PC-9 (cell line): ENCODE measurements around the gene INSYN2B.

Source experiments
- EZH2 ChIP-seq: fragments of 200-600 bp; sonication (generic); IDR thresholded peaks from 2 replicates; pipeline ENCODE4 v1.8.0; 2017; ENCODE audit warnings: antibody characterized with exemption, low read depth
- TF ChIP-seq, protein P1 (sequence below): fragments of 200-600 bp; sonication (generic); conservative IDR thresholded peaks from 2 replicates; pipeline ENCODE4 v1.6.1; 2017; ENCODE audit warnings: mixed run types, antibody characterized with exemption, mild to moderate bottlenecking, moderate library complexity

DNA sequence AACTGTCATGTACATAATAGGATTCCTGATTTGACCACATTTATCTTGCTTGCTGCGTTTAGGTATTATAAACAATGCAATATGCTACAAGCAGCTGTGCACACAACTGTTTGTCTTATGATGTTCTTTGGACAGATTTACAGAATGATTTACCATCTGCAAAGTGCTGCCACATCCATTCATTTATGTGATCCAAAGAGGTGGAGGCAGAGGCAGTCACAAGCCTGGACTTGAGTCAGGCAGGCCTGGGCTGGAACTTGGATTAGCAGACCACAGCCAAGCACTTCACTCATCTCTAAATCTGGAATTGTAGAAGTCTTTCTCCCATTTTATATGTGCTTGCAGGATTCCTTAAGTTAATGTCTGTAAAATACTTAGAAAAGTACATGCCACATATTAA is 149.0 kb downstream of the INSYN2B start:
- TF ChIP-seq, protein P1, sequence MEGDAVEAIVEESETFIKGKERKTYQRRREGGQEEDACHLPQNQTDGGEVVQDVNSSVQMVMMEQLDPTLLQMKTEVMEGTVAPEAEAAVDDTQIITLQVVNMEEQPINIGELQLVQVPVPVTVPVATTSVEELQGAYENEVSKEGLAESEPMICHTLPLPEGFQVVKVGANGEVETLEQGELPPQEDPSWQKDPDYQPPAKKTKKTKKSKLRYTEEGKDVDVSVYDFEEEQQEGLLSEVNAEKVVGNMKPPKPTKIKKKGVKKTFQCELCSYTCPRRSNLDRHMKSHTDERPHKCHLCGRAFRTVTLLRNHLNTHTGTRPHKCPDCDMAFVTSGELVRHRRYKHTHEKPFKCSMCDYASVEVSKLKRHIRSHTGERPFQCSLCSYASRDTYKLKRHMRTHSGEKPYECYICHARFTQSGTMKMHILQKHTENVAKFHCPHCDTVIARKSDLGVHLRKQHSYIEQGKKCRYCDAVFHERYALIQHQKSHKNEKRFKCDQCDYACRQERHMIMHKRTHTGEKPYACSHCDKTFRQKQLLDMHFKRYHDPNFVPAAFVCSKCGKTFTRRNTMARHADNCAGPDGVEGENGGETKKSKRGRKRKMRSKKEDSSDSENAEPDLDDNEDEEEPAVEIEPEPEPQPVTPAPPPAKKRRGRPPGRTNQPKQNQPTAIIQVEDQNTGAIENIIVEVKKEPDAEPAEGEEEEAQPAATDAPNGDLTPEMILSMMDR = no peak
- TF ChIP-seq EZH2 = no peak
